Measurements from ENCODE around the gene PTPRN2. TPM values are rescaled to one million over a fixed set of nuclear protein-coding genes. Genes with fewer than 3 reads are reported as not detected.

PTPRN2 gene
- total and polyA plus RNA-seq, 7 donors, result 3.2 to 7.1 (median 5.5) TPM

GRCh38 chr7:157843336-157844140 is 744.1 kb downstream of the PTPRN2 start:
- WGBS, 2 donors, result 87 to 92% methylated on average over 29 of the region's 29 CpGs
- TF ChIP-seq POLR2A (IDR thresholded peaks at IDR 0.05) (no peak), CTCF (IDR thresholded peaks at IDR 0.05) (no peak), POLR2AphosphoS5 (IDR thresholded peaks at IDR 0.05) (no peak), EP300 (IDR thresholded peaks at IDR 0.05) (no peak)
- no peaks in the 10 kb centered on the region for H3K36me3 ChIP-seq
- no peak overlapping the region for H3K27ac ChIP-seq
- no peaks in the 10 kb centered on the region for H3K9me3 ChIP-seq
- peaks cover 0 to 25% (median 0%) of the 10 kb centered on the region in 3 donors for H3K27me3 ChIP-seq
- H3K4me3 ChIP-seq, result no peak overlapping the region
- H3K4me1 ChIP-seq, result no peaks in the 10 kb centered on the region
- intact Hi-C loops (cut with DNase I), result no loop called here
- DNase-seq, result no peak

- no peak overlapping the region for H3K27ac ChIP-seq
- TF ChIP-seq CTCF (IDR thresholded peaks at IDR 0.05) (no peak), POLR2A (IDR thresholded peaks at IDR 0.05) (no peak), POLR2AphosphoS5 (IDR thresholded peaks at IDR 0.05) (no peak), EP300 (IDR thresholded peaks at IDR 0.05) (no peak)
- H3K36me3 ChIP-seq, result no peaks in the 10 kb centered on the region
- no peaks in the 10 kb centered on the region for H3K9me3 ChIP-seq
- WGBS, 2 donors, result 74 to 81% methylated on average over 14 of the region's 14 CpGs
- no peaks in the 10 kb centered on the region for H3K4me1 ChIP-seq
- intact Hi-C loops (cut with DNase I), result no loop called here
- H3K4me3 ChIP-seq, result no peak overlapping the region
- peaks cover 0 to 24% (median 0%) of the 10 kb centered on the region in 3 donors for H3K27me3 ChIP-seq
- no peak for DNase-seq
Measured at GRCh38 chr7:157841773-157842370, 745.8 kb downstream of the PTPRN2 start.

- Histone ChIP-seq H3K36me3 (no peaks in the 10 kb centered on the region), H3K4me1 (no peaks in the 10 kb centered on the region), H3K9me3 (no peaks in the 10 kb centered on the region), H3K4me3 (no peak overlapping the region), H3K27me3 (peaks cover 0 to 24% (median 0%) of the 10 kb centered on the region in 3 donors), H3K27ac (no peak overlapping the region)
- 77 to 80% methylated on average over 25 of the region's 25 CpGs for WGBS, 2 donors
- TF ChIP-seq POLR2A (IDR thresholded peaks at IDR 0.05) (no peak), CTCF (IDR thresholded peaks at IDR 0.05) (no peak), POLR2AphosphoS5 (IDR thresholded peaks at IDR 0.05) (no peak), EP300 (IDR thresholded peaks at IDR 0.05) (no peak)
- no peak for DNase-seq
- intact Hi-C loops (cut with DNase I), result no loop called here
Measured at GRCh38 chr7:157840914-157841772, 746.5 kb downstream of the PTPRN2 start.

GRCh38 chr7:157840174-157840913 is 747.3 kb downstream of the PTPRN2 start:
- H3K27me3 ChIP-seq, result peaks cover 0 to 22% (median 0%) of the 10 kb centered on the region in 3 donors
- no peaks in the 10 kb centered on the region for H3K9me3 ChIP-seq
- DNase-seq, result no peak
- WGBS, 2 donors, result 95 to 96% methylated on average over 36 of the region's 36 CpGs
- intact Hi-C loops (cut with DNase I), result no loop called here
- no peak overlapping the region for H3K27ac ChIP-seq
- H3K4me3 ChIP-seq, result no peak overlapping the region
- H3K4me1 ChIP-seq, result no peaks in the 10 kb centered on the region
- no peak for TF ChIP-seq CTCF (IDR thresholded peaks at IDR 0.05)
- TF ChIP-seq EP300 (IDR thresholded peaks at IDR 0.05), result no peak
- no peak for TF ChIP-seq POLR2A (IDR thresholded peaks at IDR 0.05)
- TF ChIP-seq POLR2AphosphoS5 (IDR thresholded peaks at IDR 0.05), result no peak
- no peaks in the 10 kb centered on the region for H3K36me3 ChIP-seq

Measured in sigmoid colon (tissue), 7 donors.